Measurements from ENCODE around the gene BMP5. TPM values are rescaled to one million over a fixed set of nuclear protein-coding genes. Genes with fewer than 3 reads are reported as not detected.

BMP5 gene
- total RNA-seq, 1 donor from 2014 or later, result 11.5 TPM

DNA sequence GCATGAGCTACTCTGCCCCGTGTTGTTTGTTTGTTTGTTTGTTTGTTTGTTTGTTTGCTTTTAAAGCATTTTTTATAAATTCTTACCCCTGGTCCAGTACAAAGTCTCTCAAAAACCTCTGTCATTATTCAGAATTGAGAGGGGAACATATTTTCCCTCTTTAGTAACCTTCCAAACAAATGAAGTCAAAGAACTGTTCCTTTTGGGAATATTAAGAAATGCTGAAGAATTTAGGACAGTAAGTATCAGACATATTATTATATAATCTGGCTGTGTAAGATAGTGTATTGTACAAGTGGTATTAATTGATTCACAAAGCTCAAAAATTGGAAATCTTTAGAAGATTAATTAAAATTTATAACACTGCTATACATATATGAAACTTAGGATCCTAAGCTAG is 54.7 kb downstream of the BMP5 start:
- H3K4me3 ChIP-seq (ENCODE audit: low read length in 3 of 3), result no peak overlapping the region
- H3K27me3 ChIP-seq (ENCODE audit: control insufficient read depth in 3 of 3, insufficient read depth in 3 of 3, low read length in 3 of 3), result no peaks in the 10 kb centered on the region
- no peaks in the 10 kb centered on the region for H3K36me3 ChIP-seq (ENCODE audit: control insufficient read depth in 3 of 3, insufficient read depth in 3 of 3, low read length in 3 of 3)
- H3K9me3 ChIP-seq (ENCODE audit: control insufficient read depth in 3 of 3, low read length in 3 of 3), result no peaks in the 10 kb centered on the region
- no peak overlapping the region for H3K9ac ChIP-seq (ENCODE audit: low read depth in 1 of 3, low read length in 3 of 3)
- H3K27ac ChIP-seq (ENCODE audit: low read depth, low read length), result no peak overlapping the region
- peaks cover 0 to 3% (median 0%) of the 10 kb centered on the region in 3 donors for H3K4me1 ChIP-seq (ENCODE audit: control insufficient read depth in 3 of 3, insufficient read depth in 3 of 3, low read length in 3 of 3)

DNA sequence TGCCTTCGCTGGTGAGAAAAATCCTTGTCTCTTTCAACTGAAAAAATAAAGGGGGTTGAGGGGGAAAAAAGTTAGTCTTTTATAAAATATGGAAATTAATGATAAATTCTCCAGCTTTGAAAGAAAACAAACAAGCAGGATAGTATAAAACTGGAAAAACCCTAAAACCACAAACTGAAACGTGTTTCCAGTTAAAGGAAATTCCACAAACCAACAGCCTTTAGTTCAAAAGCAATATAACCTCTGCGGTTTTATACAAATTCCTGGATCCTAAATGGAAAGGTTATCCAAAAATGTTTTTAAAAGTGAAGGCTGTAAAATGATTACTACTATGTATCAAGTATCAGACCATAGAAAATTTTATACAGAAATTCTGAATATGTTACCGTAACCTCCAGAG is 55.6 kb downstream of the BMP5 start:
- Histone ChIP-seq H3K9me3 (ENCODE audit: control insufficient read depth in 3 of 3, low read length in 3 of 3) (no peaks in the 10 kb centered on the region), H3K9ac (ENCODE audit: low read depth in 1 of 3, low read length in 3 of 3) (no peak overlapping the region), H3K27me3 (ENCODE audit: control insufficient read depth in 3 of 3, insufficient read depth in 3 of 3, low read length in 3 of 3) (no peaks in the 10 kb centered on the region), H3K27ac (ENCODE audit: low read depth, low read length) (no peak overlapping the region), H3K4me1 (ENCODE audit: control insufficient read depth in 3 of 3, insufficient read depth in 3 of 3, low read length in 3 of 3) (peaks cover 0 to 3% (median 0%) of the 10 kb centered on the region in 3 donors), H3K4me3 (ENCODE audit: low read length in 3 of 3) (no peak overlapping the region), H3K36me3 (ENCODE audit: control insufficient read depth in 3 of 3, insufficient read depth in 3 of 3, low read length in 3 of 3) (no peaks in the 10 kb centered on the region)

- Histone ChIP-seq H3K9me3 (ENCODE audit: control insufficient read depth in 3 of 3, low read length in 3 of 3) (no peaks in the 10 kb centered on the region), H3K4me1 (ENCODE audit: control insufficient read depth in 3 of 3, insufficient read depth in 3 of 3, low read length in 3 of 3) (peaks cover 0 to 3% (median 0%) of the 10 kb centered on the region in 3 donors), H3K27ac (ENCODE audit: low read depth, low read length) (no peak overlapping the region), H3K27me3 (ENCODE audit: control insufficient read depth in 3 of 3, insufficient read depth in 3 of 3, low read length in 3 of 3) (no peaks in the 10 kb centered on the region), H3K36me3 (ENCODE audit: control insufficient read depth in 3 of 3, insufficient read depth in 3 of 3, low read length in 3 of 3) (no peaks in the 10 kb centered on the region), H3K4me3 (ENCODE audit: low read length in 3 of 3) (no peak overlapping the region), H3K9ac (ENCODE audit: low read depth in 1 of 3, low read length in 3 of 3) (no peak overlapping the region)
Measured at GRCh38 chr6:55818482-55818881, 56.9 kb downstream of the BMP5 start.

DNA sequence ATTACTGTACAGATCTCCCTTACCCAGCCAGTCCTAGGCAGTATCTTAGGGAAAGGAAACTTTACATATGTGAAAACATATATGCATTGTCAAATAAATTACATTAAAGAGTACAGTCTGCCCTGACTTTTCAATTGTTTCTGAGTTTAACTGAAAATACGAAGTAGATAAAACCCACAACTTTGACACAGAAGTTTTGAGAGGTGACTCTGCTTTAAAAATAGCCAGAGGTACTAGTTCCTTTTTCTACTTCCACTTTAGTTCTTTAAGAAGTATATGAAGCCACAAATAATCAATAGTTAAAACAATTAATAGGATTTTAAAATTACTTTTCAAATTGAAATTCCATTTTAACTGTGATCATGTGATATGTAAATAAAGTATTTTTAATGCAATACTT is 62.9 kb downstream of the BMP5 start:
- no peaks in the 10 kb centered on the region for H3K36me3 ChIP-seq (ENCODE audit: control insufficient read depth in 3 of 3, insufficient read depth in 3 of 3, low read length in 3 of 3)

DNA sequence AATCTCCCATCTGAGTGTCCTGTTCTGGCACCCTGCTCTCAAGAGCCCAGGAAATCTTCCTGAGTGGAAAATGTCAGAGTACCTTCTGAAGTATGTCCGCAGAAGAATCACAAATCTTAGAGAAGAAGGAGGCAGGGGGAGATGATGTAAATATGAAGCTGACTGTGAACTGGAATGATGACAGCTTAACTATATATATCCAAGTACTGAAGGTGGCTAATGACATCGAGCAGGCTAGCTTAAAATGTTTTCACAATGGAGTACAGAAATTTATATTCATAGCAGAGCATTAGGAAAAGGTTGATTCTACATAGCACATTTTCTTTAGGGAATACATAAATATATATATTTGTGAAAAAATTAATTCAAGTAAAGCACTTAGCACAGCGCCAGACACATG is 64.3 kb downstream of the BMP5 start:
- Histone ChIP-seq H3K36me3 (ENCODE audit: control insufficient read depth in 3 of 3, insufficient read depth in 3 of 3, low read length in 3 of 3) (no peaks in the 10 kb centered on the region), H3K9me3 (ENCODE audit: control insufficient read depth in 3 of 3, low read length in 3 of 3) (no peaks in the 10 kb centered on the region), H3K4me1 (ENCODE audit: control insufficient read depth in 3 of 3, insufficient read depth in 3 of 3, low read length in 3 of 3) (no peaks in the 10 kb centered on the region), H3K27me3 (ENCODE audit: control insufficient read depth in 3 of 3, insufficient read depth in 3 of 3, low read length in 3 of 3) (no peaks in the 10 kb centered on the region), H3K27ac (ENCODE audit: low read depth, low read length) (no peak overlapping the region), H3K9ac (ENCODE audit: low read depth in 1 of 3, low read length in 3 of 3) (no peak overlapping the region), H3K4me3 (ENCODE audit: low read length in 3 of 3) (no peak overlapping the region)

More for the DNA sequence above, 62.9 kb downstream of the BMP5 start:
- H3K27ac ChIP-seq (ENCODE audit: low read depth, low read length), result no peak overlapping the region
- H3K9me3 ChIP-seq (ENCODE audit: control insufficient read depth in 3 of 3, low read length in 3 of 3), result no peaks in the 10 kb centered on the region
- H3K9ac ChIP-seq (ENCODE audit: low read depth in 1 of 3, low read length in 3 of 3), result no peak overlapping the region
- no peaks in the 10 kb centered on the region for H3K4me1 ChIP-seq (ENCODE audit: control insufficient read depth in 3 of 3, insufficient read depth in 3 of 3, low read length in 3 of 3)
- no peaks in the 10 kb centered on the region for H3K27me3 ChIP-seq (ENCODE audit: control insufficient read depth in 3 of 3, insufficient read depth in 3 of 3, low read length in 3 of 3)
- no peak overlapping the region for H3K4me3 ChIP-seq (ENCODE audit: low read length in 3 of 3)

DNA sequence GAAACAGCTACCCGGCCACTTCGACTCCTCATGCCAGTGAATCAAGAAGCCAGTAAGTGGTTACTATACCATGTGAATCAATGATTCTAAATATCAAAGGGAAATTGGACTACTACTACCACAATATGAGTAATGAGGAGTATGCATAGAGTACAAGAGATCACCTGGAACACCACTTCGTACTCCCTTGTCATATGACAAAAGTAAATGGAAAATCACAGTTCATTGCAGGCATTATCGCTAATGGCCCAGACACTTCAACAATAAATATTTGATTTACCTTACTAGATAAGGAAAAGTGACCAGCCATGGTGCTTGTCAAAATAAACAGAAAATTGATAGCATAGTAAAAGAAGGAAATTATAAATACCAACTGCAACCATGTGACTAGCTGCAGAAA is 73.1 kb downstream of the BMP5 start:
- Histone ChIP-seq H3K27ac (ENCODE audit: low read depth, low read length) (no peak overlapping the region), H3K9ac (ENCODE audit: low read depth in 1 of 3, low read length in 3 of 3) (no peak overlapping the region), H3K36me3 (ENCODE audit: control insufficient read depth in 3 of 3, insufficient read depth in 3 of 3, low read length in 3 of 3) (no peaks in the 10 kb centered on the region), H3K4me1 (ENCODE audit: control insufficient read depth in 3 of 3, insufficient read depth in 3 of 3, low read length in 3 of 3) (no peaks in the 10 kb centered on the region), H3K27me3 (ENCODE audit: control insufficient read depth in 3 of 3, insufficient read depth in 3 of 3, low read length in 3 of 3) (no peaks in the 10 kb centered on the region), H3K4me3 (ENCODE audit: low read length in 3 of 3) (no peak overlapping the region), H3K9me3 (ENCODE audit: control insufficient read depth in 3 of 3, low read length in 3 of 3) (no peaks in the 10 kb centered on the region)

GRCh38 chr6:55798571-55798970 is 76.8 kb downstream of the BMP5 start:
- Histone ChIP-seq H3K9me3 (ENCODE audit: control insufficient read depth in 3 of 3, low read length in 3 of 3) (no peaks in the 10 kb centered on the region), H3K36me3 (ENCODE audit: control insufficient read depth in 3 of 3, insufficient read depth in 3 of 3, low read length in 3 of 3) (no peaks in the 10 kb centered on the region), H3K27ac (ENCODE audit: low read depth, low read length) (no peak overlapping the region), H3K9ac (ENCODE audit: low read depth in 1 of 3, low read length in 3 of 3) (no peak overlapping the region), H3K27me3 (ENCODE audit: control insufficient read depth in 3 of 3, insufficient read depth in 3 of 3, low read length in 3 of 3) (no peaks in the 10 kb centered on the region), H3K4me1 (ENCODE audit: control insufficient read depth in 3 of 3, insufficient read depth in 3 of 3, low read length in 3 of 3) (no peaks in the 10 kb centered on the region), H3K4me3 (ENCODE audit: low read length in 3 of 3) (no peak overlapping the region)

GRCh38 chr6:55794136-55794812 is 81.1 kb downstream of the BMP5 start:
- H3K4me3 ChIP-seq (ENCODE audit: low read length in 3 of 3), result no peak overlapping the region
- H3K9ac ChIP-seq (ENCODE audit: low read depth in 1 of 3, low read length in 3 of 3), result no peak overlapping the region
- no peaks in the 10 kb centered on the region for H3K36me3 ChIP-seq (ENCODE audit: control insufficient read depth in 3 of 3, insufficient read depth in 3 of 3, low read length in 3 of 3)
- H3K9me3 ChIP-seq (ENCODE audit: control insufficient read depth in 3 of 3, low read length in 3 of 3), result no peaks in the 10 kb centered on the region
- no peaks in the 10 kb centered on the region for H3K4me1 ChIP-seq (ENCODE audit: control insufficient read depth in 3 of 3, insufficient read depth in 3 of 3, low read length in 3 of 3)
- H3K27ac ChIP-seq (ENCODE audit: low read depth, low read length), result no peak overlapping the region
- no peaks in the 10 kb centered on the region for H3K27me3 ChIP-seq (ENCODE audit: control insufficient read depth in 3 of 3, insufficient read depth in 3 of 3, low read length in 3 of 3)

DNA sequence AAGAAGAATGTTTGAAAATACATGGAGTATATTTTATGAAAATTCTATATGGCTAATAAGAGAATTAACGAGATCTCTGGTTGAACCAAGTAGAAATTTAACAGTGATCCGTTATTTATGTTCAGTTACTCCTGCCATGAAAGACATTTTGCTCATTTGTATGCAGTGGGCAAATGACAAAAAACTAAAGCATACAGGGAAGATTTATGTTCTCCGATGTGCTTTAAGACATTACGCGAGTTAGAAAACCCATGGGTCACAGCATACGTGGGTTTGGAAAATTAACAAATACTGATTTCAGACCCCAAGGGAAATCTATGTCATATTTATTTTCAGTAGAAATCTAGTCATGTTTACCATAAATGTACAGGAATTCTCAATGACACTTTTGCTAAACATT is 90.1 kb downstream of the BMP5 start:
- Histone ChIP-seq H3K4me1 (ENCODE audit: control insufficient read depth in 3 of 3, insufficient read depth in 3 of 3, low read length in 3 of 3) (no peaks in the 10 kb centered on the region), H3K36me3 (ENCODE audit: control insufficient read depth in 3 of 3, insufficient read depth in 3 of 3, low read length in 3 of 3) (no peaks in the 10 kb centered on the region), H3K27ac (ENCODE audit: low read depth, low read length) (no peak overlapping the region), H3K4me3 (ENCODE audit: low read length in 3 of 3) (no peak overlapping the region), H3K27me3 (ENCODE audit: control insufficient read depth in 3 of 3, insufficient read depth in 3 of 3, low read length in 3 of 3) (no peaks in the 10 kb centered on the region), H3K9me3 (ENCODE audit: control insufficient read depth in 3 of 3, low read length in 3 of 3) (no peaks in the 10 kb centered on the region), H3K9ac (ENCODE audit: low read depth in 1 of 3, low read length in 3 of 3) (no peak overlapping the region)

DNA sequence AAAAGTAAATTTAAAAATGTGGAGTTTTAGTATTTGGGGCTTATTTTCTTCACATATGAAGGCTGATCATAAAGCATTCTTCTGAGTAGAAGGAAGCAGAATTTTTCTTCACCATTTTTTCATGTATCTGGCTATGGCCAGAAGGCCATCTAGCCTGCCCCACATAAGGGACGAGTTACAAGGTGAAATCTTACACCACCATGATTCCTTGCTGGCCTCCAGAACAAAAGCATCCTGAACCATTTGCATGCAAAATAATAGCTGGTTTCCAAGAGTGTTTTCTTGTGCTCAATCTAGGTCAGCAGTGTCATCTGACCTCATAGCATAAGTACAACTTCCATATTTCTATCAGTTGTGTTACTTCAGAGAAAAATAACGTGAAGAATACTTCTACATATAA is 93.1 kb downstream of the BMP5 start:
- Histone ChIP-seq H3K4me1 (ENCODE audit: control insufficient read depth in 3 of 3, insufficient read depth in 3 of 3, low read length in 3 of 3) (no peaks in the 10 kb centered on the region), H3K36me3 (ENCODE audit: control insufficient read depth in 3 of 3, insufficient read depth in 3 of 3, low read length in 3 of 3) (no peaks in the 10 kb centered on the region), H3K4me3 (ENCODE audit: low read length in 3 of 3) (no peak overlapping the region), H3K9me3 (ENCODE audit: control insufficient read depth in 3 of 3, low read length in 3 of 3) (no peaks in the 10 kb centered on the region), H3K9ac (ENCODE audit: low read depth in 1 of 3, low read length in 3 of 3) (no peak overlapping the region), H3K27me3 (ENCODE audit: control insufficient read depth in 3 of 3, insufficient read depth in 3 of 3, low read length in 3 of 3) (no peaks in the 10 kb centered on the region), H3K27ac (ENCODE audit: low read depth, low read length) (no peak overlapping the region)

Measured in skeletal muscle tissue (tissue), 4 donors.